ENCODE results near the gene RAPGEF3. TPM values are rescaled to one million over a fixed set of nuclear protein-coding genes. Genes with fewer than 3 reads are reported as not detected.

Gene RAPGEF3
- polyA plus RNA-seq, 3 donors, result 0.08 to 2.5 (median 0.60) TPM

- H3K27me3 ChIP-seq (ENCODE audit: control insufficient read depth in 2 of 2, insufficient read depth in 2 of 2, low read length in 2 of 2), result no peaks in the 10 kb centered on the region
- no peaks in the 10 kb centered on the region for H3K9me3 ChIP-seq (replicated peaks in 1 of 2; ENCODE audit: control insufficient read depth in 1 of 2, insufficient read depth in 1 of 2, low read length in 2 of 2)
- DNase-seq, result no peak
- TF ChIP-seq CTCF (IDR thresholded peaks at IDR 0.05), result no peak
- intact Hi-C loops (cut with micrococcal nuclease), result loop anchor here in 1 of 2 donors (5.0 kb wide), 1 partner anchor 37 kb away; no protein-coding TSS in a partner anchor
- H3K4me2 ChIP-seq (replicated peaks; ENCODE audit: extremely low read depth, low read length, poor library complexity, severe bottlenecking), result peak overlapping the region; percentile 34
- Mint-ChIP-seq H3K27ac (peak overlapping the region in 3 of 7 donors; percentile 34 to 78 (median 58)), H3K36me3 (peaks cover 0 to 2% of the 10 kb centered on the region in 2 donors), H3K4me1 (peaks cover 47% of the 10 kb centered on the region), H3K27me3 (ENCODE audit: low read depth in 3 of 3) (peaks cover 17 to 20% (median 18%) of the 10 kb centered on the region in 3 donors), H3K4me3 (peak overlapping the region in 1 of 2 donors; percentile 65), H3K9me3 (peaks cover 0 to 1% (median 0%) of the 10 kb centered on the region in 7 donors)
- H2AFZ ChIP-seq (ENCODE audit: insufficient read depth, low read depth, low read length, poor library complexity, severe bottlenecking), result no peak overlapping the region
- no peak overlapping the region for H3K4me3 ChIP-seq (replicated peaks in 1 of 3; ENCODE audit: low read depth in 2 of 3, low read length in 3 of 3)
- WGBS (ENCODE audit: insufficient coverage), result 46% methylated on average over 14 of the region's 21 CpGs
- peaks cover 30 to 38% of the 10 kb centered on the region in 2 donors for H3K4me1 ChIP-seq (ENCODE audit: control insufficient read depth in 1 of 2, insufficient read depth in 2 of 2, low read length in 2 of 2)
- no peaks in the 10 kb centered on the region for H4K20me1 ChIP-seq (ENCODE audit: insufficient read depth, low read length)
- H3K9ac ChIP-seq (ENCODE audit: insufficient read depth, low read length, poor library complexity, severe bottlenecking), result peak overlapping the region; percentile 21
- H3K27ac ChIP-seq (ENCODE audit: low read depth in 1 of 2, low read length in 2 of 2), result no peak overlapping the region
- no peaks in the 10 kb centered on the region for H3K36me3 ChIP-seq (replicated peaks in 1 of 2; ENCODE audit: control insufficient read depth in 1 of 2, insufficient read depth in 2 of 2, low read length in 2 of 2)
- H3K79me2 ChIP-seq (ENCODE audit: insufficient read depth, low read length), result no peaks in the 10 kb centered on the region
Measured at GRCh38 chr12:47740606-47741339, 17.9 kb downstream of the RAPGEF3 start.

- DNase-seq, result no peak
- Histone ChIP-seq H3K4me1 (ENCODE audit: control insufficient read depth in 1 of 2, insufficient read depth in 2 of 2, low read length in 2 of 2) (peaks cover 30 to 41% of the 10 kb centered on the region in 2 donors), H3K4me2 (replicated peaks; ENCODE audit: extremely low read depth, low read length, poor library complexity, severe bottlenecking) (no peak overlapping the region), H3K4me3 (replicated peaks in 1 of 3; ENCODE audit: low read depth in 2 of 3, low read length in 3 of 3) (no peak overlapping the region), H4K20me1 (ENCODE audit: insufficient read depth, low read length) (no peaks in the 10 kb centered on the region), H3K79me2 (ENCODE audit: insufficient read depth, low read length) (no peaks in the 10 kb centered on the region), H3K9ac (ENCODE audit: insufficient read depth, low read length, poor library complexity, severe bottlenecking) (no peak overlapping the region), H3K27me3 (ENCODE audit: control insufficient read depth in 2 of 2, insufficient read depth in 2 of 2, low read length in 2 of 2) (no peaks in the 10 kb centered on the region), H3K27ac (ENCODE audit: low read depth in 1 of 2, low read length in 2 of 2) (no peak overlapping the region), H3K36me3 (replicated peaks in 1 of 2; ENCODE audit: control insufficient read depth in 1 of 2, insufficient read depth in 2 of 2, low read length in 2 of 2) (no peaks in the 10 kb centered on the region), H2AFZ (ENCODE audit: insufficient read depth, low read depth, low read length, poor library complexity, severe bottlenecking) (no peak overlapping the region), H3K9me3 (replicated peaks in 1 of 2; ENCODE audit: control insufficient read depth in 1 of 2, insufficient read depth in 1 of 2, low read length in 2 of 2) (no peaks in the 10 kb centered on the region)
- Mint-ChIP-seq H3K27me3 (ENCODE audit: low read depth in 3 of 3) (peaks cover 12 to 18% (median 16%) of the 10 kb centered on the region in 3 donors), H3K4me3 (peak overlapping the region in 1 of 2 donors; percentile 51), H3K9me3 (peaks cover 0 to 1% (median 0%) of the 10 kb centered on the region in 7 donors), H3K27ac (peak overlapping the region in 1 of 7 donors; percentile 32), H3K36me3 (peaks cover 0 to 2% of the 10 kb centered on the region in 2 donors), H3K4me1 (peaks cover 48% of the 10 kb centered on the region)
- TF ChIP-seq CTCF (IDR thresholded peaks at IDR 0.05), result no peak
- intact Hi-C loops (cut with micrococcal nuclease), result loop anchor here in 1 of 2 donors (5.0 kb wide), 1 partner anchor 37 kb away; no protein-coding TSS in a partner anchor
- 75% methylated on average over 9 of the region's 12 CpGs for WGBS (ENCODE audit: insufficient coverage)
Measured at GRCh38 chr12:47739979-47740378, 18.7 kb downstream of the RAPGEF3 start.
